Stimulated activated CD8-positive, alpha-beta memory T cell treated with anti-CD3 and anti-CD28 coated beads, Interleukin-2, amount 100 ng/mL, for 1 hour (primary cell): Measurements from ENCODE around the gene COPRS.
A peak's percentile ranks its signal among the peaks of the same experiment; 100 is the strongest.
"Not testable (repeated sequence)": the region's sequence is repeated elsewhere in the genome, so short reads cannot be mapped to it uniquely, and the experiment has no call there.

Source experiments
- DNase-seq, 2 donors: peaks; one replicate each; pipeline ENCODE4 v3.0.0-alpha.2; 2020; ENCODE audit warnings: low read depth in 2 of 2

The COPRS gene

GRCh38 chr17:31845291-31845690 is 13.8 kb downstream of the COPRS start:
- no peak for DNase-seq

GRCh38 chr17:31843070-31843745 is 15.8 kb downstream of the COPRS start:
- no peak for DNase-seq

GRCh38 chr17:31842195-31843069 is 16.6 kb downstream of the COPRS start:
- DNase-seq = peak; percentile 14 to 31

- no peak for DNase-seq
These were observed 17.2 kb downstream of the COPRS start for GRCh38 chr17:31841850-31842194.

- no peak for DNase-seq
These were observed 20.3 kb downstream of the COPRS start for GRCh38 chr17:31838636-31839225.

- DNase-seq = no peak
These were observed 23.1 kb downstream of the COPRS start for GRCh38 chr17:31835984-31836383.

- DNase-seq = no peak
These were observed 24.6 kb downstream of the COPRS start for GRCh38 chr17:31834448-31834847.

GRCh38 chr17:31832746-31833145 is 26.3 kb downstream of the COPRS start:
- DNase-seq = no peak

- DNase-seq = no peak
These were observed 27.8 kb downstream of the COPRS start for GRCh38 chr17:31830971-31831858.

GRCh38 chr17:31829649-31830048 is 29.4 kb downstream of the COPRS start:
- no peak for DNase-seq

GRCh38 chr17:31828955-31829354 is 30.1 kb downstream of the COPRS start:
- DNase-seq = not testable (repeated sequence)

- DNase-seq = no peak
These were observed 32.9 kb downstream of the COPRS start for GRCh38 chr17:31825961-31826691.

- no peak for DNase-seq
These were observed 34.2 kb downstream of the COPRS start for GRCh38 chr17:31824766-31825360.

GRCh38 chr17:31823014-31823413 is 36.0 kb downstream of the COPRS start:
- no peak for DNase-seq

GRCh38 chr17:31820691-31821435 is 38.2 kb downstream of the COPRS start:
- no peak for DNase-seq

- no peak for DNase-seq
These were observed 39.5 kb downstream of the COPRS start for GRCh38 chr17:31819578-31819977.

- DNase-seq = not testable (repeated sequence)
These were observed 40.2 kb downstream of the COPRS start for GRCh38 chr17:31818863-31819262.

GRCh38 chr17:31815212-31815730 is 43.8 kb downstream of the COPRS start:
- no peak for DNase-seq

- DNase-seq = no peak
These were observed 47.9 kb downstream of the COPRS start for GRCh38 chr17:31811101-31811500.

- not testable (repeated sequence) for DNase-seq
These were observed 49.2 kb downstream of the COPRS start for GRCh38 chr17:31809876-31810275.
